ENCODE measurements around the gene PRKCQ.

GRCh38 chr10:6493521-6494441 lies 86.3 kb downstream of the PRKCQ start:
- TF ChIP-seq GATA2 (IDR thresholded peaks at IDR 0.05; ENCODE audit: low read depth, low read length) (no peak), GATA3 (IDR thresholded peaks at IDR 0.05; ENCODE audit: low read depth, low read length) (no peak)

All from SH-SY5Y (cell line).